Activated CD8-positive, alpha-beta T cell treated with anti-CD3 and anti-CD28 coated beads, Interleukin-2, amount 10 ng/mL, durations not matched to agents 7 days and 5 days (primary cell): Measurements from ENCODE around the gene SIRT6. TPM values are rescaled to one million over a fixed set of nuclear protein-coding genes. Genes with fewer than 3 reads are reported as not detected.
"Not testable (repeated sequence)": the region's sequence is repeated elsewhere in the genome, so short reads cannot be mapped to it uniquely, and the experiment has no call there.

Source experiments
- ATAC-seq: fragments of 150-1000 bp; cut with Tn5 transposase; one replicate; pipeline ENCODE4 v1.10.0; 2021; ENCODE audit warnings: moderate library complexity
- CTCF ChIA-PET: fragments of 350-600 bp; sonication (Branson Sonifier 250); formaldehyde crosslinking; loops from one replicate; lab custom pipeline; 2021; ENCODE audit warnings: antibody characterized with exemption; lab: Charles Lee
- POLR2A ChIA-PET: fragments of 350-600 bp; sonication (Branson Sonifier 250); formaldehyde crosslinking; loops from one replicate; lab custom pipeline; 2021; ENCODE audit warnings: antibody characterized with exemption; lab: Charles Lee
- DNase-seq: peaks from one replicate; pipeline ENCODE4 v3.0.0-alpha.2; 2020
- H3K27ac Mint-ChIP-seq: one replicate; pipeline ENCODE4 v1.8.0; 2021; ENCODE audit warnings: mild to moderate bottlenecking, mixed read lengths
- H3K27me3 Mint-ChIP-seq: one replicate; pipeline ENCODE4 v1.8.0; 2021; ENCODE audit warnings: low read depth, mixed read lengths
- H3K36me3 Mint-ChIP-seq: one replicate; pipeline ENCODE4 v1.8.0; 2021; ENCODE audit warnings: low read depth, mixed read lengths
- H3K4me1 Mint-ChIP-seq: one replicate; pipeline ENCODE4 v1.8.0; 2021; ENCODE audit warnings: low read depth, mixed read lengths
- H3K4me3 Mint-ChIP-seq: one replicate; pipeline ENCODE4 v1.8.0; 2021; ENCODE audit warnings: mild to moderate bottlenecking, mixed read lengths
- H3K9me3 Mint-ChIP-seq: one replicate; pipeline ENCODE4 v1.8.0; 2022; ENCODE audit warnings: mixed read lengths; ENCODE audit not compliant: insufficient read depth
- total RNA-seq, 2 experiments: library from RNA; stranded (reverse); gene quantifications; one replicate each; pipeline ENCODE4 v1.2.3, GENCODE V29; 2021

Gene SIRT6
- total RNA-seq, 2 experiments from 2014 or later: 30.8 to 40.4 TPM

DNA sequence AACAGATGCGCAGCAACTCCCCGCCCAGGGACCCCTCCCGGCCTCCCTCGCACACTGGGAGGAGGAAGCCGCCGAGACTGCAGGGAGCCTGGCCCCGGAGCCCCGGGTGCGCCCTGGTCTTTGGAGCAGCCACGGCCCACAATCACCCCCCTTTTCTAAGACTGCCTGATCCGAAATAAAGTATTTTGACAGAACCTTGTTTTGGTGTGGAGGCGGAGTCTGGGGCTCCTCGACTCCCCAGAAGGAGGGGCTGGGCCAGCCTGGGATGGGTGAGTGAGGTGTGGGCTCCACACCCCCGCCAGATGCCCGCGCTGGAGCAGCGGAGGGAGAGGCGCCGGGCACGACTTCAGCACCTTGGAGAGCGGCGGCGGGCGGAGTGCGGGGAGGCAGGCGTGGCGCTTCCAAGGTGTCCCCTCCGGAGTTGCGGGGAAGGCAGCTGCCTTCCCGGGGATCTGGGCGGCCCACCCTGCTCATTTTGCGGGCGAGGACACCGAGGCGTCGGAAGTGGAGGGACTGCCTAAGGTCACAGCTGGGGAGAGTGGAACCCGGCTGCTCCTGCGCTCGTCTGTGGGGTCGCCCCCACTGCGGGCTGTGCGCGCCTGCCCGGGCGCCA lies 9.4 kb downstream of the SIRT6 start:
- Mint-ChIP-seq H3K9me3 (no peaks in the 10 kb centered on the region), H3K4me1 (peaks cover 3% of the 10 kb centered on the region)

DNA sequence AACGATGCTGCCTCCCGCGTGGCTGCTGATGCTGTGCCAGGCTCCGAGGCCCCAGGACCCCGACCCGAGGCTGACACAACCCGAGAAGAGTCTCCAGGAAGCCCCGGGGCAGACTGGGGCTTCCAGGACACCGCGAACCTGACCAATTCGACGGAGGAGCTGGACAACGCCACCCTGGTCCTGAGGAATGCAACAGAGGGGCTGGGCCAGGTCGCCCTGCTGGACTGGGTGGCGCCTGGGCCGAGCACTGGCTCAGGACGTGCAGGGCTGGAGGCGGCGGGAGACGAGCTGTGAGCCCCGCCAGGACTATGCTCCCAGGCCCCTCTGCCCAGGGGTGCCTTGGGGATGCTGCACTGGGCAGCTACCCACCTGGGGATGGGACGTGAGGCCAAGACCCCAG lies 10.7 kb downstream of the SIRT6 start:
- Mint-ChIP-seq H3K27me3 (peaks cover 7% of the 10 kb centered on the region), H3K27ac (no peak overlapping the region), H3K9me3 (no peaks in the 10 kb centered on the region), H3K4me1 (peaks cover 3% of the 10 kb centered on the region), H3K36me3 (no peaks in the 10 kb centered on the region), H3K4me3 (no peak overlapping the region)
- ATAC-seq: no peak
- DNase-seq: no peak
- CTCF ChIA-PET: no interaction called here
- POLR2A ChIA-PET: no interaction called here

More for the DNA sequence above, 9.4 kb downstream of the SIRT6 start:
- peak; percentile 79 for DNase-seq
- Mint-ChIP-seq H3K27ac (no peak overlapping the region), H3K27me3 (peaks cover 7% of the 10 kb centered on the region), H3K4me3 (no peak overlapping the region), H3K36me3 (peaks cover 2% of the 10 kb centered on the region)
- ChIA-PET POLR2A (no interaction called here), CTCF (interaction anchor here (1.0 kb wide), 1 partner anchor 33 kb away, joined by 5 read pairs; no protein-coding TSS in a partner anchor)
- peak; percentile 93 for ATAC-seq

DNA sequence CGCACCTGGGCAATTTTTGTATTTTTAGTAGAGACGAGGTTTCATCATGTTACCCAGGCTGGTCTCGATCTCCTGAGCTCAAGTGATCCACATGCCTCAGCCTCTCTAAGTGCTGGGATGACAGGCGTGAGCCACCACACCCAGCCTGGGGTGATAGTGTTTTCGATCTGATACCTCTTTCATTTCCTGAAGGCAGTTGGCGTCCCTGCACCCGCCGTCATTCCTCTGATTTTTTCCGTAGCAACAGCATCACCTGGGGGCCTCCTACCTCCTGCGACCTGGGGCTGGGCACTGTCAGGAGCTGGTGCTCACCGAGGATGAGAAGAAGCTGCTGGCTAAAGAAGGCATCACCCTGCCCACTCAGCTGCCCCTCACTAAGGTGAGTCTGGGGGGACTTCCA lies 18.1 kb downstream of the SIRT6 start:
- ATAC-seq (no peak), DNase-seq (no peak)
- CTCF ChIA-PET: interaction anchor here (2.7 kb wide), 1 partner anchor 24 kb away, joined by 11 read pairs; no protein-coding TSS in a partner anchor
- POLR2A ChIA-PET: no interaction called here
- Mint-ChIP-seq H3K27me3 (no peaks in the 10 kb centered on the region), H3K9me3 (no peaks in the 10 kb centered on the region), H3K27ac (no peak overlapping the region), H3K36me3 (no peaks in the 10 kb centered on the region), H3K4me1 (no peaks in the 10 kb centered on the region), H3K4me3 (no peak overlapping the region)

DNA sequence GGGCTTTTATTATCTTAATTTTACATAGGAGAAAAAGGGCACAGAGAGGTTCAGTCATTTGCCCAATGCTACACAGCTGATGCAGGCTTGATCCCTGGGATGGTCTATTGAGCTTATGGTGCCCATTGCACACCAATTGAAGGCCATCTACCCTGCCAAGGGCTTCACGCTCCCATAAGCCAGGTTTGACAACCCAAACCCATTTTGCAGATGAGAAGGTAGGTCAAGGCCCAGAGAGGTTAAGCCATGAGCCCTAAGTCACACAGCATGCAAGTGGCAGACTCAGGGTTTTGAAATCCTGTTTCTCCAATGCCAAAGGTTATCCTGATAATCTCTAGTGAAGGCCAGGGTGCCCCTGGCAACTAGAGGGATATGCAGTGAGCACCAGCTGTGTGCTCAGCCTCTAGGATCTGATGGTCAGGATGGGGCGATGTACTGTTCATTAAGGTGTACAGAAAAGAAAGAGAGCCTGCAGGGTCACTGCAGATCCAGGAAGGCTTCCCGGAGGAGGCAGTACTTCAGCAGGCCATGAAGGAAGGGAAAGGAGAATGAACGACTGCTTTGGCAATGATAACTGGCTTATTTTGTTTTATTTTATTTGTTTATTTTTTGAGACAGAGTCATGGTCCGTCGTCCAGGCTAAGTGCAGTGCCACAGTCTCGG lies 20.8 kb downstream of the SIRT6 start:
- ChIA-PET CTCF (no interaction called here), POLR2A (no interaction called here)
- H3K27ac Mint-ChIP-seq: no peak overlapping the region
- DNase-seq (no peak), ATAC-seq (no peak)
- no peaks in the 10 kb centered on the region for H3K27me3 Mint-ChIP-seq
- no peaks in the 10 kb centered on the region for H3K36me3 Mint-ChIP-seq
- no peaks in the 10 kb centered on the region for H3K4me1 Mint-ChIP-seq
- H3K9me3 Mint-ChIP-seq: no peaks in the 10 kb centered on the region
- H3K4me3 Mint-ChIP-seq: no peak overlapping the region

DNA sequence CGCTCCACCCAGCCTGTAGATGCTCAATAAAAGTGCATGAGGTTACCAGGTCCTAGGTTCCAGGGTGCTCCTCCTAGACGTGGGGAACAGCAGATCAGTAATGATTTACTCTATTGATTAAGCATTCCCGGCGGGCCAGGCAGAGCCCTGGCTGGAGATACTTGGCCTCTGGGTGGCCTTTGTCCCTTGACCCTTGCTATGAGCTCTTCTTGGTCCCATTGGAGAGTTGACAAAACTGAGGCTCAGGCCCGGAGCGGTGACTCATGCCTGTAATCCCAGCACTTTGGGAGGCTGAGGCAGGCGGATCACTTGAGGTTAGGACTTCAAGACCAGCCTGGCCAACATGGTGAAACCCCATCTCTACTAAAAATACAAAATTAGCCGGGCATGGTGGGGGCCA lies 24.4 kb downstream of the SIRT6 start:
- H3K27me3 Mint-ChIP-seq, H3K27ac Mint-ChIP-seq, H3K9me3 Mint-ChIP-seq, H3K4me1 Mint-ChIP-seq, ATAC-seq, DNase-seq, CTCF ChIA-PET, POLR2A ChIA-PET, H3K36me3 Mint-ChIP-seq, H3K4me3 Mint-ChIP-seq: not testable (repeated sequence)

DNA sequence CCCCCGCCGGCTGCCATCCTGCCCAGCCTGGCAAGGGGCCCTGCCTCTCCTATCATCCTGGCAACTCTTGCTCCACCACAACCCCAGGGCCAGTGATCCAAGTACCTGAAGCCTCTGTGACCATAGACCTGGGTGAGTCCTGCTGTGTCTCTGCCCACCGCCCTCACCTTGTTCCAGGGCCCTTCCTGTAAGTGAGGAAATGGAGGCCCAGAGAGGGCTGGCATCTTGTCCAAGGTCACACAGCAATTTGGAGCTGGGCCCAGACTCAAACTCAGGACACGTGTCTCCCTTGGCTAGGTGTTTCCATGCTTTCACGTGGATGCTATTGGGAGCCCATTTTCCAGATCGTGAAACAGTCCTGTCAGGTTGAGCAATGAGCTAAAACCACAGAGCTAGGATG lies 25.2 kb downstream of the SIRT6 start:
- ChIA-PET POLR2A (no interaction called here), CTCF (no interaction called here)
- ATAC-seq (no peak), DNase-seq (no peak)
- no peak overlapping the region for H3K4me3 Mint-ChIP-seq
- H3K4me1 Mint-ChIP-seq: peaks cover 14% of the 10 kb centered on the region
- H3K27ac Mint-ChIP-seq: no peak overlapping the region
- no peaks in the 10 kb centered on the region for H3K36me3 Mint-ChIP-seq
- no peaks in the 10 kb centered on the region for H3K27me3 Mint-ChIP-seq
- no peaks in the 10 kb centered on the region for H3K9me3 Mint-ChIP-seq

DNA sequence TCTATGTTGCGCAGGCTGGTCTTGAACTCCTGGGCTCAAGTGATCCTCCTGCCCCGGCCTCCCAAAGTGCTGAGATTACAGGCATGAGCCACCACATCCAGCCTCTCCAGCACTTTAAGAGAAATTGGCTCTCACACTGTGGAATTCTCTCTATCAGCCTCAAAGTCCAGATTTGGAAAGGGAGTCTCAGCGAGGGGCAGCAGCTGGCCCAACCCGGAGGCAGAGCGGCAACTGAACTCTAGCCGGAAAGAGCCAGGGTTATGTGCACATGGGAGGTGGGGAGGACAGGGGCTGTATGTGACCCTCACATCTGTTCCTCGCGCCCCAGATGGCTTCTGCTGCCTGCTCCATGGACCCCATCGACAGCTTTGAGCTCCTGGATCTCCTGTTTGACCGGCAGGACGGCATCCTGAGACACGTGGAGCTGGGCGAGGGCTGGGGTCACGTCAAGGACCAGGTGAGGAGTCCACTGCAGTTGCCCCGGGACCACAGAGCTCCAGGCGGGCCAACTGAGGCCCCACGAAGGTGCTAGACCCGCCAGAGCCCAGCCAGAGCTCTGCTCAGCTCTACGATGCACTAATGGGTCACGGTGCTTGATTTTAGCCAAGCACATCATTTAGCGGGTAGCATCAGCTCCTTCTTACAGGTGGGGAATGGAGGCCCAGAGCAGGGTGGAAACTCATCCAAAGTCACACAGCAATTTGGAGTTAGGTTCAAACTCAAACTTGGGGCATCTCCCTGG lies 27.6 kb downstream of the SIRT6 start:
- ATAC-seq: no peak
- H3K36me3 Mint-ChIP-seq: no peaks in the 10 kb centered on the region
- H3K4me3 Mint-ChIP-seq: no peak overlapping the region
- no peaks in the 10 kb centered on the region for H3K9me3 Mint-ChIP-seq
- CTCF ChIA-PET: interaction anchor here (3.3 kb wide), 1 partner anchor 14 kb away, joined by 20 read pairs; no protein-coding TSS in a partner anchor
- POLR2A ChIA-PET: interaction anchor here (0.6 kb wide), 1 partner anchor 85 kb away, joined by 3 read pairs; no protein-coding TSS in a partner anchor
- no peak overlapping the region for H3K27ac Mint-ChIP-seq
- H3K4me1 Mint-ChIP-seq: peaks cover 23% of the 10 kb centered on the region
- DNase-seq: no peak
- no peaks in the 10 kb centered on the region for H3K27me3 Mint-ChIP-seq

DNA sequence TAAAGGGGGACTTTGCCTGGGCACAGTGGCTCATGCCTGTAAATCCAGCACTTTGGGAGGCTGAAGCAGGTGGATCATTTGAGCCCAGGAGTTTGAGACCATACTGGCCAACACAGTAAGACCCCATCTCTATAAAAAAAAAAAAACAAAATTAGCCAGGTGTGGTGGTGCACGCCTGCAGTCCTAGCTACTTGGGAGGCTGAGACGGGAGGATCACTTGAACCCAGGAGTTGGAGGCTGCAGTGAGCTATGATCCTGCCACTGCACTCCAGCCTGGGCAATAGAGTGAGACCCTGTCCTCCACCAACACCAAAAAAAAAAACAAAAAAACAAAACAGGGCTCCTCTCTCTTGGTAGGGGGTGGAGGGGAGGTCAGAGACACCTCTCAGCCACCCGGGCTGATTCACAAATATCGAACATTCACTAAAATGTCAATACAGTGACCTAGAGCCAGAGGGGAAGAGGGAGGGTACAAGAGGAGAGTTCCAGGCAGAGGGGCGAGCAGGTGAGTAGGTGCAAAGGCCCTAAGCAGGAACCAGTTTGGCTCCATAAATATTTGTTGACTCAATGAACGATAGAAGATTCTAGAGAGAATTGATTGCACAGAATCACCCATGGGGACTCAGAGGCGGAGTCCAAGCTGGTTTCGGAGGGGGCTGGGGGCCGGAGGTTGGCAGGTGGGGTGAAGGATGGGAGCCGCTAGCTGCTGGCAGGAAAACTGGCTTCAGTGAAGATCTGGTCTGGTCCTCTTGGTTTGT lies 29.9 kb downstream of the SIRT6 start:
- ChIA-PET CTCF (interaction anchor here (1.9 kb wide), 1 partner anchor 13 kb away, joined by 5 read pairs; no protein-coding TSS in a partner anchor), POLR2A (no interaction called here)
- no peak for ATAC-seq
- H3K27me3 Mint-ChIP-seq: no peaks in the 10 kb centered on the region
- DNase-seq: no peak
- H3K27ac Mint-ChIP-seq: no peak overlapping the region
- H3K9me3 Mint-ChIP-seq: no peaks in the 10 kb centered on the region
- peaks cover 23% of the 10 kb centered on the region for H3K4me1 Mint-ChIP-seq
- H3K4me3 Mint-ChIP-seq: no peak overlapping the region
- H3K36me3 Mint-ChIP-seq: no peaks in the 10 kb centered on the region

DNA sequence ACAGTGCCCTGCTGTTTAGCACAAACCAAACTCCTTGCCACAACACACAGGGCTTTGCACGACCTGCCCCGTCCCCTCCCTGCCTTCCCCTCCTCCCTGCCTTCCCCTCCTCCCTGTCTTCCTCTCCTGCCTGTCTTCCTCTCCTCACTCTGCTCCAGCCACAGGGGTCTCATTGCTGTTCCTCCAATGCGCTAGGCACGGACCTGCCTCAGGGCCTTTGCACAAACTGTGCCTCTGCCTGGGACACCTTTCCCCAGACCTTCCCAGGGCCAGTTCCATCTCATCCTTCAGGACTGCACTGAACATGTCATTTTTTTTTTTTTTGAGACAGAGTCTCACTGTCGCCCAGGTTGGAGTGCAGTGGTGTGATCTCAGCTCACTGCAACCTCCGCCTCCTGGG lies 30.7 kb downstream of the SIRT6 start:
- ATAC-seq (no peak), DNase-seq (no peak)
- ChIA-PET POLR2A (no interaction called here), CTCF (interaction anchor here (1.9 kb wide), 1 partner anchor 12 kb away, joined by 5 read pairs; no protein-coding TSS in a partner anchor)
- H3K36me3 Mint-ChIP-seq: no peaks in the 10 kb centered on the region
- H3K4me1 Mint-ChIP-seq: peaks cover 23% of the 10 kb centered on the region
- no peaks in the 10 kb centered on the region for H3K27me3 Mint-ChIP-seq
- no peak overlapping the region for H3K27ac Mint-ChIP-seq
- H3K9me3 Mint-ChIP-seq: no peaks in the 10 kb centered on the region
- H3K4me3 Mint-ChIP-seq: no peak overlapping the region

DNA sequence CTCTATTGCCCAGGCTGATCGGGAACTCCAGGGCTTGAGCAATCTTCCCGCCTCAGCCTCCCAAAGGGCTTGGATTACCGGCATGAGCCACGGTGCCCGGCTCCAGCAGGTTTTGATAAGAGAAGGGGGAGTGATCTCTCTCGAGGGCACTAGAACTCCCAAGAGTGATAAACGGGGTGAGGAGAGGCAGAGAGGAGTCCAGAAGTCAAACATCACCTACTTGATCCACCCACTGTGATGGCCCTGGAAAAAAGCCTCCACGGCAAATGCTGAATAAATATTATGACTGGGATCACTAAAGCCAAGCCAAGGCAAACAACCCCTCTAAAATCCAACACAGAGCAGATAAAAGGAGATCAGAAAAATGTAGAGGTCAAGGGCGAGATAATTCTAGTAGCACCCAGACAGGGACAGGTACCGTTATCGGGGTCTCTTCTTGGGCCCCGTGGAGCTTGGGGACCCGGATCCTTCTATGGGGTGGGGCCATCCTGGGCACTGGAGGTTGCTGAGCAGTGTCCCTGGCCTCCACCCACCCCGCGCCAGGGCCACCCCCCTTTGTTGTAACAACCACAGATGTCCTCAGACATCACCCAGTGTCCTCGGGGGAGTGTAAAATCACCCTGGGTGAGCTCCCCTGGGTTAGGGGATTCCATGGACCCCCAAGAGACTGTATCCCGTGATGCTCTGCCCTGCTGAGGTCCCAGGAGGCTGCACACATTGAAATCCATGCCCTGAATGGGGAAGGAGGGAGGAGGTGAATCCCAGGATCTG lies 32.7 kb downstream of the SIRT6 start:
- H3K9me3 Mint-ChIP-seq: no peaks in the 10 kb centered on the region
- POLR2A ChIA-PET: no interaction called here
- no peaks in the 10 kb centered on the region for H3K36me3 Mint-ChIP-seq
- H3K4me1 Mint-ChIP-seq: peaks cover 23% of the 10 kb centered on the region
- no peak for ATAC-seq
- no peak for DNase-seq
- no peak overlapping the region for H3K27ac Mint-ChIP-seq
- no peak overlapping the region for H3K4me3 Mint-ChIP-seq
- CTCF ChIA-PET: no interaction called here
- peaks cover 4% of the 10 kb centered on the region for H3K27me3 Mint-ChIP-seq

DNA sequence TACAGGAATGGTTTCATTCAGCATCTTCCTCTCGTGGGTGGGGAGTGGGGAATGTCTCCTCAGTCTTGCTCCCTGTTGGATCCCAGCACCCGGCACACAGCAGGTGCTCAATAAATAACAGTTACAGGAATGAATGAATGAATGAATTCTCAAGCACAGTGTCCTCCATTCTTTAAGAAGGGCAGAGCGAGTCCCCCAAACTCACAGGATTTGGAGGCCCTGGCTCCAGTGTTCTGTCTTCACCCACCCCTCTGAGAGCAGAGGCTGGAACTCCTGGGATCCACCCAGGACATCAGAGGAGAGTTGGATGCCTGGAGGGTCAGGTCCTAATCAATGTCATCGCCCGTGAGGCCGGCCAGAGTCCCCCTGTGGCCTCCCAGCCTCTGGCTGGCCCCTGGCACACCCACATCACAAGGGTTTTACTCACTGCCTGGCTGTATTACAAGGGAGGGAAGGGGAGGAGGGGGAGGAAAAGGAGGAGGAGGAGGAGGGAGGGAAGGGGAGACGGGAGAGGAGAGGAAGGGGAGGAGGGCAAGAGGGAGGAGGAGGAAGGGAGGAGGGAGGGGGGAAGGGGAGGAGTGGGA lies 37.6 kb downstream of the SIRT6 start:
- H3K9me3 Mint-ChIP-seq: no peaks in the 10 kb centered on the region
- ChIA-PET POLR2A (no interaction called here), CTCF (no interaction called here)
- H3K4me3 Mint-ChIP-seq: no peak overlapping the region
- DNase-seq (no peak), ATAC-seq (no peak)
- H3K27ac Mint-ChIP-seq: no peak overlapping the region
- peaks cover 10% of the 10 kb centered on the region for H3K27me3 Mint-ChIP-seq
- H3K36me3 Mint-ChIP-seq: no peaks in the 10 kb centered on the region
- H3K4me1 Mint-ChIP-seq: peaks cover 8% of the 10 kb centered on the region
